HL-60 (cell line): ENCODE measurements around the gene RALB.
"Not testable (repeated sequence)": the region's sequence is repeated elsewhere in the genome, so short reads cannot be mapped to it uniquely, and the experiment has no call there.

Experiments
- REST ChIP-seq: IDR thresholded peaks from 2 replicates; pipeline ENCODE4 v1.6.1; 2012; ENCODE audit warnings: low read depth; ENCODE audit not compliant: insufficient replicate concordance
- TF ChIP-seq, protein P1 (sequence below): IDR thresholded peaks from one replicate; pipeline ENCODE4 v1.5.1; 2011; ENCODE audit warnings: low read length, control low read depth, inconsistent platforms; ENCODE audit not compliant: insufficient read depth

DNA sequence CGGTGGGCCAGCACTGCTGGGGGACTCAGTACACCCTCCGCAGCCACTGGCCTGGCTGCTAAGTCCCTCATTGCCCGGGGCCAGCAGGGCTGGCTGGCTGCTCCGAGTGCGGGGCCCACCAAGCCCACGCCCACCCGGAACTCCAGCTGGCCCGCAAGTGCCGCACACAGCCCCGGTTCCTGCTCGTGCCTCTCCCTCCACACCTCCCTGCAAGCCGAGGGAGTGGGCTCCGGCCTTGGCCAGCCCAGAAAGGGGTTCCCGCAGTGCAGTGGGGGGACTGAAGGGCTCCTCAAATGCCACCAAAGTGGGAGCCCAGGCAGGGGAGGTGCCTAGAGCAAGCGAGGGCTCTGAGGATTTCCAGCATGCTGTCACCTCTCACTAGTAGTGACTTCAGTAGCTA, 7.3 kb downstream of the RALB start:
- TF ChIP-seq, protein P1, sequence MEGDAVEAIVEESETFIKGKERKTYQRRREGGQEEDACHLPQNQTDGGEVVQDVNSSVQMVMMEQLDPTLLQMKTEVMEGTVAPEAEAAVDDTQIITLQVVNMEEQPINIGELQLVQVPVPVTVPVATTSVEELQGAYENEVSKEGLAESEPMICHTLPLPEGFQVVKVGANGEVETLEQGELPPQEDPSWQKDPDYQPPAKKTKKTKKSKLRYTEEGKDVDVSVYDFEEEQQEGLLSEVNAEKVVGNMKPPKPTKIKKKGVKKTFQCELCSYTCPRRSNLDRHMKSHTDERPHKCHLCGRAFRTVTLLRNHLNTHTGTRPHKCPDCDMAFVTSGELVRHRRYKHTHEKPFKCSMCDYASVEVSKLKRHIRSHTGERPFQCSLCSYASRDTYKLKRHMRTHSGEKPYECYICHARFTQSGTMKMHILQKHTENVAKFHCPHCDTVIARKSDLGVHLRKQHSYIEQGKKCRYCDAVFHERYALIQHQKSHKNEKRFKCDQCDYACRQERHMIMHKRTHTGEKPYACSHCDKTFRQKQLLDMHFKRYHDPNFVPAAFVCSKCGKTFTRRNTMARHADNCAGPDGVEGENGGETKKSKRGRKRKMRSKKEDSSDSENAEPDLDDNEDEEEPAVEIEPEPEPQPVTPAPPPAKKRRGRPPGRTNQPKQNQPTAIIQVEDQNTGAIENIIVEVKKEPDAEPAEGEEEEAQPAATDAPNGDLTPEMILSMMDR = not testable (repeated sequence)
- not testable (repeated sequence) for TF ChIP-seq REST
